Measurements from ENCODE around the gene PSEN1. TPM values are rescaled to one million over a fixed set of nuclear protein-coding genes. Genes with fewer than 3 reads are reported as not detected.

The PSEN1 gene
- total and polyA plus RNA-seq, 4 donors = 50.0 to 81.8 (median 58.4) TPM

- DNase-seq (ENCODE audit: low read depth in 4 of 6, low spot score in 6 of 6) = no peak
- no peak overlapping the region for H3K27ac ChIP-seq (ENCODE audit: low read depth, low read length)
- H3K27me3 ChIP-seq (ENCODE audit: control insufficient read depth, insufficient read depth, low read length) = peaks cover 61% of the 10 kb centered on the region
- no peaks in the 10 kb centered on the region for H3K9me3 ChIP-seq (ENCODE audit: control insufficient read depth, insufficient read depth, low read length)
- H3K4me1 ChIP-seq (ENCODE audit: control insufficient read depth, insufficient read depth, low read length) = peaks cover 46% of the 10 kb centered on the region
- H3K36me3 ChIP-seq (ENCODE audit: control insufficient read depth, insufficient read depth, low read length) = no peaks in the 10 kb centered on the region
- WGBS (ENCODE audit: insufficient coverage) = 66% methylated on average over 3 of the region's 11 CpGs
- no peak overlapping the region for H3K4me3 ChIP-seq (ENCODE audit: low read depth, low read length)
Observed at GRCh38 chr14:73234586-73235394, 98.5 kb downstream of the PSEN1 start.

GRCh38 chr14:73235531-73236155 lies 99.3 kb downstream of the PSEN1 start:
- Histone ChIP-seq H3K36me3 (ENCODE audit: control insufficient read depth, insufficient read depth, low read length) (no peaks in the 10 kb centered on the region), H3K4me3 (ENCODE audit: low read depth, low read length) (no peak overlapping the region)

GRCh38 chr14:73236157-73236556 lies 99.8 kb downstream of the PSEN1 start:
- Histone ChIP-seq H3K4me3 (ENCODE audit: low read depth, low read length) (no peak overlapping the region), H3K27ac (ENCODE audit: low read depth, low read length) (no peak overlapping the region), H3K36me3 (ENCODE audit: control insufficient read depth, insufficient read depth, low read length) (no peaks in the 10 kb centered on the region), H3K27me3 (ENCODE audit: control insufficient read depth, insufficient read depth, low read length) (peaks cover 75% of the 10 kb centered on the region), H3K9me3 (ENCODE audit: control insufficient read depth, insufficient read depth, low read length) (no peaks in the 10 kb centered on the region), H3K4me1 (ENCODE audit: control insufficient read depth, insufficient read depth, low read length) (peaks cover 49% of the 10 kb centered on the region)
- DNase-seq (ENCODE audit: low read depth in 4 of 6, low spot score in 6 of 6) = no peak
- 35% methylated on average over 9 of the region's 11 CpGs for whole genome bisulfite sequencing (ENCODE audit: insufficient coverage)

More at GRCh38 chr14:73235531-73236155, 99.3 kb downstream of the PSEN1 start:
- H3K27ac ChIP-seq (ENCODE audit: low read depth, low read length) = no peak overlapping the region
- peak in 2 of 6 donors; percentile 71 to 81 for DNase-seq (ENCODE audit: low read depth in 4 of 6, low spot score in 6 of 6)
- no peaks in the 10 kb centered on the region for H3K9me3 ChIP-seq (ENCODE audit: control insufficient read depth, insufficient read depth, low read length)
- peaks cover 70% of the 10 kb centered on the region for H3K27me3 ChIP-seq (ENCODE audit: control insufficient read depth, insufficient read depth, low read length)
- peaks cover 49% of the 10 kb centered on the region for H3K4me1 ChIP-seq (ENCODE audit: control insufficient read depth, insufficient read depth, low read length)
- no CpG with 5 or more reads among the region's 6 CpGs for WGBS (ENCODE audit: insufficient coverage)

GRCh38 chr14:73236752-73237218 lies 100.5 kb downstream of the PSEN1 start:
- Histone ChIP-seq H3K4me1 (ENCODE audit: control insufficient read depth, insufficient read depth, low read length) (peaks cover 52% of the 10 kb centered on the region), H3K36me3 (ENCODE audit: control insufficient read depth, insufficient read depth, low read length) (no peaks in the 10 kb centered on the region), H3K27ac (ENCODE audit: low read depth, low read length) (no peak overlapping the region), H3K27me3 (ENCODE audit: control insufficient read depth, insufficient read depth, low read length) (peaks cover 79% of the 10 kb centered on the region), H3K4me3 (ENCODE audit: low read depth, low read length) (no peak overlapping the region), H3K9me3 (ENCODE audit: control insufficient read depth, insufficient read depth, low read length) (no peaks in the 10 kb centered on the region)
- WGBS (ENCODE audit: insufficient coverage) = 46% methylated on average over 6 of the region's 7 CpGs
- DNase-seq (ENCODE audit: low read depth in 4 of 6, low spot score in 6 of 6) = no peak

- H3K9me3 ChIP-seq (ENCODE audit: control insufficient read depth, insufficient read depth, low read length) = no peaks in the 10 kb centered on the region
- peak within 1 kb of the TSS; percentile 31 for H3K4me3 ChIP-seq (ENCODE audit: low read depth, low read length)
- 4% methylated on average over 48 of the region's 48 CpGs for WGBS (ENCODE audit: insufficient coverage)
- no peak for DNase-seq (ENCODE audit: low read depth in 4 of 6, low spot score in 6 of 6)
- no peak within 1 kb of the TSS for H3K27ac ChIP-seq (ENCODE audit: low read depth, low read length)
- peaks cover 54% of the 10 kb centered on the region for H3K4me1 ChIP-seq (ENCODE audit: control insufficient read depth, insufficient read depth, low read length)
- H3K27me3 ChIP-seq (ENCODE audit: control insufficient read depth, insufficient read depth, low read length) = peaks cover 79% of the 10 kb centered on the region
- H3K36me3 ChIP-seq (ENCODE audit: control insufficient read depth, insufficient read depth, low read length) = no peaks in the 10 kb centered on the region
Observed at GRCh38 chr14:73237219-73237785, 101.0 kb downstream of the PSEN1 start, which contains the start of gene PAPLN. TSS of gene PAPLN (plus strand) at chr14:73237506. CDS start at chr14:73239779, 2,273 bp downstream.

- WGBS (ENCODE audit: insufficient coverage) = 1% methylated on average over 73 of the region's 73 CpGs
- peak overlapping the region; percentile 31 for H3K4me3 ChIP-seq (ENCODE audit: low read depth, low read length)
- no peaks in the 10 kb centered on the region for H3K9me3 ChIP-seq (ENCODE audit: control insufficient read depth, insufficient read depth, low read length)
- no peak overlapping the region for H3K27ac ChIP-seq (ENCODE audit: low read depth, low read length)
- no peak for DNase-seq (ENCODE audit: low read depth in 4 of 6, low spot score in 6 of 6)
- peaks cover 55% of the 10 kb centered on the region for H3K4me1 ChIP-seq (ENCODE audit: control insufficient read depth, insufficient read depth, low read length)
- peaks cover 79% of the 10 kb centered on the region for H3K27me3 ChIP-seq (ENCODE audit: control insufficient read depth, insufficient read depth, low read length)
- H3K36me3 ChIP-seq (ENCODE audit: control insufficient read depth, insufficient read depth, low read length) = no peaks in the 10 kb centered on the region
Observed at GRCh38 chr14:73237786-73238423, 101.6 kb downstream of the PSEN1 start.

GRCh38 chr14:73238424-73238852 lies 102.1 kb downstream of the PSEN1 start:
- H3K4me1 ChIP-seq (ENCODE audit: control insufficient read depth, insufficient read depth, low read length) = peaks cover 55% of the 10 kb centered on the region
- no peaks in the 10 kb centered on the region for H3K9me3 ChIP-seq (ENCODE audit: control insufficient read depth, insufficient read depth, low read length)
- no peak overlapping the region for H3K27ac ChIP-seq (ENCODE audit: low read depth, low read length)
- H3K27me3 ChIP-seq (ENCODE audit: control insufficient read depth, insufficient read depth, low read length) = peaks cover 78% of the 10 kb centered on the region
- DNase-seq (ENCODE audit: low read depth in 4 of 6, low spot score in 6 of 6) = no peak
- H3K4me3 ChIP-seq (ENCODE audit: low read depth, low read length) = peak overlapping the region; percentile 31
- 19% methylated on average over 5 of the region's 10 CpGs for WGBS (ENCODE audit: insufficient coverage)
- no peaks in the 10 kb centered on the region for H3K36me3 ChIP-seq (ENCODE audit: control insufficient read depth, insufficient read depth, low read length)

GRCh38 chr14:73238941-73239340 lies 102.6 kb downstream of the PSEN1 start:
- no peak overlapping the region for H3K27ac ChIP-seq (ENCODE audit: low read depth, low read length)
- WGBS (ENCODE audit: insufficient coverage) = 77% methylated on average over 10 of the region's 11 CpGs
- H3K27me3 ChIP-seq (ENCODE audit: control insufficient read depth, insufficient read depth, low read length) = peaks cover 79% of the 10 kb centered on the region

More at GRCh38 chr14:73238941-73239340, 102.6 kb downstream of the PSEN1 start:
- Histone ChIP-seq H3K4me3 (ENCODE audit: low read depth, low read length) (no peak overlapping the region), H3K4me1 (ENCODE audit: control insufficient read depth, insufficient read depth, low read length) (peaks cover 55% of the 10 kb centered on the region), H3K36me3 (ENCODE audit: control insufficient read depth, insufficient read depth, low read length) (no peaks in the 10 kb centered on the region), H3K9me3 (ENCODE audit: control insufficient read depth, insufficient read depth, low read length) (no peaks in the 10 kb centered on the region)
- DNase-seq (ENCODE audit: low read depth in 4 of 6, low spot score in 6 of 6) = no peak
